ENCODE measurements around the gene COL17A1.

Gene COL17A1

GRCh38 chr10:104085801-104086400 lies at the start of gene COL17A1:
Gene COL17A1 (minus strand): TSS chr10:104085880. CDS start chr10:104080673, 5,207 bp downstream.
- Histone ChIP-seq H3K27ac (ENCODE audit: low read length) (no peak within 1 kb of the TSS), H3K4me1 (ENCODE audit: control insufficient read depth in 1 of 2, insufficient read depth in 2 of 2, low read length in 2 of 2) (no peaks in the 10 kb centered on the region), H3K27me3 (ENCODE audit: low read depth, low read length) (no peaks in the 10 kb centered on the region), H3K36me3 (ENCODE audit: control insufficient read depth in 1 of 2, insufficient read depth in 2 of 2, low read length in 2 of 2) (no peaks in the 10 kb centered on the region), H3K4me3 (ENCODE audit: low read depth in 1 of 2, low read length in 2 of 2) (no peak within 1 kb of the TSS), H3K9me3 (ENCODE audit: control insufficient read depth in 1 of 2, low read length in 2 of 2) (no peaks in the 10 kb centered on the region)

GRCh38 chr10:104130041-104130440 lies 44.4 kb upstream of the COL17A1 start:
- Histone ChIP-seq H3K9me3 (ENCODE audit: control insufficient read depth in 1 of 2, low read length in 2 of 2) (no peaks in the 10 kb centered on the region), H3K4me1 (ENCODE audit: control insufficient read depth in 1 of 2, insufficient read depth in 2 of 2, low read length in 2 of 2) (no peaks in the 10 kb centered on the region), H3K27ac (ENCODE audit: low read length) (no peak overlapping the region), H3K27me3 (ENCODE audit: low read depth, low read length) (no peaks in the 10 kb centered on the region), H3K4me3 (ENCODE audit: low read depth in 1 of 2, low read length in 2 of 2) (no peak overlapping the region), H3K36me3 (ENCODE audit: control insufficient read depth in 1 of 2, insufficient read depth in 2 of 2, low read length in 2 of 2) (no peaks in the 10 kb centered on the region)

- no peak overlapping the region for H3K27ac ChIP-seq (ENCODE audit: low read length)
- no peaks in the 10 kb centered on the region for H3K27me3 ChIP-seq (ENCODE audit: low read depth, low read length)
- H3K4me3 ChIP-seq (ENCODE audit: low read depth in 1 of 2, low read length in 2 of 2) = no peak overlapping the region
- no peaks in the 10 kb centered on the region for H3K9me3 ChIP-seq (ENCODE audit: control insufficient read depth in 1 of 2, low read length in 2 of 2)
- peaks cover 0 to 3% of the 10 kb centered on the region in 2 donors for H3K4me1 ChIP-seq (ENCODE audit: control insufficient read depth in 1 of 2, insufficient read depth in 2 of 2, low read length in 2 of 2)
- H3K36me3 ChIP-seq (ENCODE audit: control insufficient read depth in 1 of 2, insufficient read depth in 2 of 2, low read length in 2 of 2) = no peaks in the 10 kb centered on the region
Observed at GRCh38 chr10:104128214-104128613, 42.5 kb upstream of the COL17A1 start.

- H3K4me1 ChIP-seq (ENCODE audit: control insufficient read depth in 1 of 2, insufficient read depth in 2 of 2, low read length in 2 of 2) = peaks cover 3 to 5% of the 10 kb centered on the region in 2 donors
- no peak overlapping the region for H3K4me3 ChIP-seq (ENCODE audit: low read depth in 1 of 2, low read length in 2 of 2)
- H3K27ac ChIP-seq (ENCODE audit: low read length) = no peak overlapping the region
Observed at GRCh38 chr10:104127411-104127810, 41.7 kb upstream of the COL17A1 start.

GRCh38 chr10:104123397-104123796 lies 37.7 kb upstream of the COL17A1 start:
- Histone ChIP-seq H3K9me3 (ENCODE audit: control insufficient read depth in 1 of 2, low read length in 2 of 2) (no peaks in the 10 kb centered on the region), H3K4me1 (ENCODE audit: control insufficient read depth in 1 of 2, insufficient read depth in 2 of 2, low read length in 2 of 2) (peaks cover 3 to 10% of the 10 kb centered on the region in 2 donors), H3K27me3 (ENCODE audit: low read depth, low read length) (no peaks in the 10 kb centered on the region), H3K4me3 (ENCODE audit: low read depth in 1 of 2, low read length in 2 of 2) (no peak overlapping the region), H3K27ac (ENCODE audit: low read length) (no peak overlapping the region), H3K36me3 (ENCODE audit: control insufficient read depth in 1 of 2, insufficient read depth in 2 of 2, low read length in 2 of 2) (peaks cover 0 to 18% of the 10 kb centered on the region in 2 donors)

More at GRCh38 chr10:104127411-104127810, 41.7 kb upstream of the COL17A1 start:
- Histone ChIP-seq H3K27me3 (ENCODE audit: low read depth, low read length) (no peaks in the 10 kb centered on the region), H3K9me3 (ENCODE audit: control insufficient read depth in 1 of 2, low read length in 2 of 2) (no peaks in the 10 kb centered on the region), H3K36me3 (ENCODE audit: control insufficient read depth in 1 of 2, insufficient read depth in 2 of 2, low read length in 2 of 2) (no peaks in the 10 kb centered on the region)

- Histone ChIP-seq H3K9me3 (ENCODE audit: control insufficient read depth in 1 of 2, low read length in 2 of 2) (no peaks in the 10 kb centered on the region), H3K36me3 (ENCODE audit: control insufficient read depth in 1 of 2, insufficient read depth in 2 of 2, low read length in 2 of 2) (peaks cover 0 to 18% of the 10 kb centered on the region in 2 donors), H3K27ac (ENCODE audit: low read length) (peak overlapping the region; percentile 96), H3K27me3 (ENCODE audit: low read depth, low read length) (no peaks in the 10 kb centered on the region), H3K4me3 (ENCODE audit: low read depth in 1 of 2, low read length in 2 of 2) (peak overlapping the region; percentile 82 to 92), H3K4me1 (ENCODE audit: control insufficient read depth in 1 of 2, insufficient read depth in 2 of 2, low read length in 2 of 2) (peaks cover 3 to 10% of the 10 kb centered on the region in 2 donors)
Observed at GRCh38 chr10:104122225-104123107, 36.8 kb upstream of the COL17A1 start.

GRCh38 chr10:104121485-104122224 lies 36.0 kb upstream of the COL17A1 start, which contains the start of gene SFR1:
Gene SFR1 (plus strand): TSS chr10:104122171. CDS start chr10:104122184, 13 bp downstream.
- H3K36me3 ChIP-seq (ENCODE audit: control insufficient read depth in 1 of 2, insufficient read depth in 2 of 2, low read length in 2 of 2) = peaks cover 0 to 18% of the 10 kb centered on the region in 2 donors
- H3K4me3 ChIP-seq (ENCODE audit: low read depth in 1 of 2, low read length in 2 of 2) = peak within 1 kb of the TSS; percentile 82 to 92
- H3K27me3 ChIP-seq (ENCODE audit: low read depth, low read length) = no peaks in the 10 kb centered on the region
- H3K9me3 ChIP-seq (ENCODE audit: control insufficient read depth in 1 of 2, low read length in 2 of 2) = no peaks in the 10 kb centered on the region
- H3K4me1 ChIP-seq (ENCODE audit: control insufficient read depth in 1 of 2, insufficient read depth in 2 of 2, low read length in 2 of 2) = peaks cover 3 to 10% of the 10 kb centered on the region in 2 donors
- peak within 1 kb of the TSS; percentile 100 for H3K27ac ChIP-seq (ENCODE audit: low read length)

GRCh38 chr10:104120903-104121484 lies 35.3 kb upstream of the COL17A1 start:
- H3K27me3 ChIP-seq (ENCODE audit: low read depth, low read length) = no peaks in the 10 kb centered on the region
- H3K27ac ChIP-seq (ENCODE audit: low read length) = peak overlapping the region; percentile 100
- no peaks in the 10 kb centered on the region for H3K9me3 ChIP-seq (ENCODE audit: control insufficient read depth in 1 of 2, low read length in 2 of 2)
- peak overlapping the region; percentile 82 to 91 for H3K4me3 ChIP-seq (ENCODE audit: low read depth in 1 of 2, low read length in 2 of 2)
- peaks cover 0 to 18% of the 10 kb centered on the region in 2 donors for H3K36me3 ChIP-seq (ENCODE audit: control insufficient read depth in 1 of 2, insufficient read depth in 2 of 2, low read length in 2 of 2)
- peaks cover 3 to 10% of the 10 kb centered on the region in 2 donors for H3K4me1 ChIP-seq (ENCODE audit: control insufficient read depth in 1 of 2, insufficient read depth in 2 of 2, low read length in 2 of 2)

- Histone ChIP-seq H3K36me3 (ENCODE audit: control insufficient read depth in 1 of 2, insufficient read depth in 2 of 2, low read length in 2 of 2) (peaks cover 0 to 18% of the 10 kb centered on the region in 2 donors), H3K27ac (ENCODE audit: low read length) (peak overlapping the region; percentile 100), H3K4me3 (ENCODE audit: low read depth in 1 of 2, low read length in 2 of 2) (peak overlapping the region; percentile 82 to 91), H3K4me1 (ENCODE audit: control insufficient read depth in 1 of 2, insufficient read depth in 2 of 2, low read length in 2 of 2) (peaks cover 3 to 10% of the 10 kb centered on the region in 2 donors), H3K9me3 (ENCODE audit: control insufficient read depth in 1 of 2, low read length in 2 of 2) (no peaks in the 10 kb centered on the region), H3K27me3 (ENCODE audit: low read depth, low read length) (no peaks in the 10 kb centered on the region)
Observed at GRCh38 chr10:104120512-104120902, 34.8 kb upstream of the COL17A1 start.

GRCh38 chr10:104119996-104120395 lies 34.3 kb upstream of the COL17A1 start:
- Histone ChIP-seq H3K27ac (ENCODE audit: low read length) (peak overlapping the region; percentile 100), H3K4me1 (ENCODE audit: control insufficient read depth in 1 of 2, insufficient read depth in 2 of 2, low read length in 2 of 2) (peaks cover 3 to 10% of the 10 kb centered on the region in 2 donors), H3K36me3 (ENCODE audit: control insufficient read depth in 1 of 2, insufficient read depth in 2 of 2, low read length in 2 of 2) (peaks cover 0 to 18% of the 10 kb centered on the region in 2 donors), H3K4me3 (ENCODE audit: low read depth in 1 of 2, low read length in 2 of 2) (no peak overlapping the region), H3K27me3 (ENCODE audit: low read depth, low read length) (no peaks in the 10 kb centered on the region), H3K9me3 (ENCODE audit: control insufficient read depth in 1 of 2, low read length in 2 of 2) (no peaks in the 10 kb centered on the region)

Data from muscle layer of duodenum (tissue), 2 donors.